HepG2 (cell line): ENCODE measurements around the gene NOS1. TPM values are rescaled to one million over a fixed set of nuclear protein-coding genes. Genes with fewer than 3 reads are reported as not detected.

Source experiments
- ATAC-seq: fragments of 200-7000 bp; cut with Tn5 transposase; 3 replicates; pipeline ENCODE4 v1.9.1; 2020; ENCODE audit warnings: mild to moderate bottlenecking, moderate library complexity
- BruUV-seq: library from RNA; stranded (reverse); fragments of 400-500 nt; replicated peaks from 2 replicates; lab custom pipeline; 2021; lab: Mats Ljungman, UMichigan
- CTCF ChIA-PET: fragments of 300-600 bp; formaldehyde crosslinking; extraction: SDS; loops from one replicate; lab custom pipeline; 2021; ENCODE audit warnings: low total read pairs, inconsistent platforms, low intra/inter-chr PET ratio; lab: Yijun Ruan, JAX
- POLR2A ChIA-PET: fragments of 350-600 bp; sonication (Branson Sonifier 250); formaldehyde crosslinking; loops from one replicate; lab custom pipeline; 2020; ENCODE audit warnings: antibody characterized with exemption, inconsistent platforms; lab: Yijun Ruan, JAX
- DNase-seq: peaks from one replicate; pipeline ENCODE4 v3.0.0-alpha.2; 2015; ENCODE audit warnings: low spot score
- FAIRE-seq: peaks from 3 replicates; lab custom pipeline; 2011; peaks lifted over from hg19 to GRCh38; lab: Jason Lieb, UNC
- H2AFZ ChIP-seq: one replicate; pipeline ENCODE4 v1.6.1; 2011; ENCODE audit warnings: low read length, inconsistent platforms
- H3K27ac ChIP-seq: fragments of 300-600 bp; 3 replicates; pipeline ENCODE4 v1.8.0; 2011; ENCODE audit warnings: mixed run types, mild to moderate bottlenecking, mixed read lengths, low read length, inconsistent platforms; ENCODE audit not compliant: insufficient read depth; ENCODE audit errors: extremely low read length
- H3K27me3 ChIP-seq, 2 experiments: fragments of 200-600 bp in 1 of 2; 2 replicates in 1 of 2; 3 replicates in 1 of 2; pipeline versions ENCODE4 v1.6.0 to v1.8.0; 2011; ENCODE audit warnings: low read length in 2 of 2, mild to moderate bottlenecking in 2 of 2, moderate library complexity in 2 of 2, inconsistent platforms in 1 of 2; ENCODE audit not compliant: insufficient read depth in 2 of 2, control insufficient read depth in 1 of 2
- H3K36me3 ChIP-seq, 2 experiments: fragments of 200-600 bp in 1 of 2; replicated peaks in 1 of 2; 2 replicates in 1 of 2; 3 replicates in 1 of 2; pipeline versions ENCODE4 v1.5.1 to v1.8.0; 2011; ENCODE audit warnings: low read length in 2 of 2, inconsistent platforms in 1 of 2; ENCODE audit not compliant: insufficient read depth in 2 of 2, control insufficient read depth in 1 of 2
- H3K4me1 ChIP-seq: 2 replicates; pipeline ENCODE4 v1.5.1; 2012; ENCODE audit warnings: low read length, inconsistent platforms; ENCODE audit not compliant: insufficient read depth
- H3K4me2 ChIP-seq: 2 replicates; pipeline ENCODE4 v1.6.0; 2011; ENCODE audit warnings: low read depth, low read length, inconsistent platforms
- H3K4me3 ChIP-seq, 3 experiments: fragments of 200-600 bp in 1 of 3; sonication (generic), shearing (Covaris generic) in 1 of 3; replicated peaks in 1 of 3; 2 replicates each; pipeline ENCODE4 v1.5.1; 2011 to 2016; ENCODE audit warnings: low read length in 3 of 3, inconsistent platforms in 2 of 3, low read depth in 2 of 3, mild to moderate bottlenecking in 2 of 3, control low read depth in 1 of 3, mixed read lengths in 1 of 3; ENCODE audit not compliant: insufficient read depth in 1 of 3
- H3K79me2 ChIP-seq: one replicate; pipeline ENCODE4 v1.6.1; 2011; ENCODE audit warnings: low read length, inconsistent platforms; ENCODE audit not compliant: insufficient read depth
- H3K9ac ChIP-seq: 2 replicates; pipeline ENCODE4 v1.6.0; 2011; ENCODE audit warnings: mild to moderate bottlenecking, low read depth, low read length, inconsistent platforms; ENCODE audit not compliant: insufficient read depth
- H3K9me3 ChIP-seq: 2 replicates; pipeline ENCODE4 v1.5.1; 2012; ENCODE audit warnings: mild to moderate bottlenecking, low read length
- H4K20me1 ChIP-seq: 2 replicates; pipeline ENCODE4 v1.6.0; 2011; ENCODE audit warnings: inconsistent platforms, mild to moderate bottlenecking, low read length, moderate library complexity; ENCODE audit not compliant: insufficient read depth
- AHR ChIP-seq: IDR thresholded peaks from 2 replicates; pipeline ENCODE4 v1.6.1; 2018; ENCODE audit warnings: missing genetic modification reagents, missing compliant biosample characterization
- CEBPG ChIP-seq: IDR thresholded peaks from 2 replicates; pipeline ENCODE4 v1.6.1; 2016
- CHD2 ChIP-seq: IDR thresholded peaks from 2 replicates; pipeline ENCODE4 v1.6.1; 2011; ENCODE audit warnings: low read depth, low read length, improper control_type of control experiment
- GTF2F1 ChIP-seq: fragments of 150-350 bp; IDR thresholded peaks from 2 replicates; pipeline ENCODE4 v1.6.1; 2014; ENCODE audit warnings: low read length
- HOXA9 ChIP-seq: sonication (generic); formaldehyde crosslinking; IDR thresholded peaks from 2 replicates; pipeline ENCODE4 v1.8.1; 2022; ENCODE audit warnings: missing genetic modification reagents, mild to moderate bottlenecking, moderate library complexity, borderline replicate concordance
- MBD4 ChIP-seq: IDR thresholded peaks from 2 replicates; pipeline ENCODE4 v1.6.1; 2012; ENCODE audit warnings: low read length, inconsistent platforms, borderline replicate concordance
- PRPF4 ChIP-seq: fragments of 200-400 bp; formaldehyde crosslinking; IDR thresholded peaks from 2 replicates; pipeline ENCODE4 v1.6.1; 2016; ENCODE audit warnings: low read length, low read depth; ENCODE audit not compliant: poor library complexity, severe bottlenecking
- SMAD9 ChIP-seq: sonication (generic); formaldehyde crosslinking; IDR thresholded peaks from 2 replicates; pipeline ENCODE4 v1.5.1; 2020; ENCODE audit warnings: mild to moderate bottlenecking, missing genetic modification reagents
- SNAI1 ChIP-seq: sonication (generic); formaldehyde crosslinking; IDR thresholded peaks from 2 replicates; pipeline ENCODE4 v1.5.0; 2020; ENCODE audit warnings: mild to moderate bottlenecking, missing genetic modification reagents, borderline replicate concordance
- ZNF136 ChIP-seq: sonication (generic); formaldehyde crosslinking; IDR thresholded peaks from 2 replicates; pipeline ENCODE4 v1.8.1; 2022; ENCODE audit warnings: low read depth, mild to moderate bottlenecking, moderate library complexity, missing genetic modification reagents
- ZNF138 ChIP-seq: sonication (generic); formaldehyde crosslinking; IDR thresholded peaks from 2 replicates; pipeline ENCODE4 v1.5.0; 2020; ENCODE audit warnings: mild to moderate bottlenecking, low read depth, missing genetic modification reagents
- ZNF24 ChIP-seq: fragments of 450-650 bp; IDR thresholded peaks from 2 replicates; pipeline ENCODE4 v1.6.1; 2017; ENCODE audit warnings: antibody characterized with exemption, mild to moderate bottlenecking
- ZNF251 ChIP-seq: sonication (generic); formaldehyde crosslinking; IDR thresholded peaks from 2 replicates; pipeline ENCODE4 v1.9.0; 2021; ENCODE audit warnings: mild to moderate bottlenecking, missing genetic modification reagents
- ZNF264 ChIP-seq: sonication (generic); formaldehyde crosslinking; IDR thresholded peaks from 2 replicates; pipeline ENCODE4 v1.4.0; 2020; ENCODE audit warnings: missing genetic modification reagents
- ZNF446 ChIP-seq: sonication (generic); formaldehyde crosslinking; IDR thresholded peaks from 2 replicates; pipeline ENCODE4 v1.5.0; 2020; ENCODE audit warnings: mild to moderate bottlenecking, missing genetic modification reagents
- ZNF768 ChIP-seq: sonication (generic); formaldehyde crosslinking; IDR thresholded peaks from 2 replicates; pipeline ENCODE4 v1.4.0; 2020; ENCODE audit warnings: missing genetic modification reagents
- ZNF792 ChIP-seq: IDR thresholded peaks from 2 replicates; pipeline ENCODE4 v1.6.1; 2016
- WGBS: methylation state at CpG from one replicate; pipeline ENCODE4 v1.1.6; 2017; ENCODE audit warnings: low lambda C conversion rate; 5-methylcytosine and 5-hydroxymethylcytosine counted together
- in situ Hi-C: cut with HindIII; loops from 2 replicates; pipeline ENCODE4 v1.10.0; 2017; ENCODE audit warnings: low pct_unique_long_range_greater_than_20kb; ENCODE audit not compliant: extremely low pct_ligation_motif_present
- intact Hi-C: fragments of 100-400 bp; cut with micrococcal nuclease; formaldehyde crosslinking; loops from one replicate; pipeline ENCODE4 v1.10.0; 2022; ENCODE audit not compliant: unreplicated experiment
- polyA plus RNA-seq, 8 experiments: library from polyadenylated mRNA; depleted of rRNA in 3 of 8; stranded (reverse) in 7 of 8; unstranded in 1 of 8; fragments of >200 nt; fragmentation: Illumina TruSeq in 4 of 8; extraction: Trizol in 4 of 8; gene quantifications; 2 replicates each; pipeline versions ENCODE4 v1.2.1 to v1.2.3, GENCODE V29; 2011 to 2016; ENCODE audit warnings: low read depth in 4 of 8, missing spikeins in 1 of 8, mixed read lengths in 1 of 8; ENCODE audit not compliant: insufficient read depth in 1 of 8
- total RNA-seq, 5 experiments: library from RNA; depleted of rRNA; stranded (reverse); fragments of >200 nt; fragmentation: Illumina TruSeq; extraction: Trizol; gene quantifications; 2 replicates each; pipeline ENCODE4 v1.2.3, GENCODE V29; 2016; ENCODE audit warnings: low read depth in 1 of 5
- TF ChIP-seq, protein P1 (sequence below): sonication (generic); formaldehyde crosslinking; IDR thresholded peaks from 2 replicates; pipeline ENCODE4 v1.4.0; 2020; ENCODE audit warnings: missing genetic modification reagents
- TF ChIP-seq, protein P2 (sequence below): sonication (generic); formaldehyde crosslinking; IDR thresholded peaks from 2 replicates; pipeline ENCODE4 v1.4.0; 2020; ENCODE audit warnings: mild to moderate bottlenecking, missing genetic modification reagents
- TF ChIP-seq, protein P3 (sequence below): sonication (generic); formaldehyde crosslinking; IDR thresholded peaks from 2 replicates; pipeline ENCODE4 v1.4.0; 2020; ENCODE audit warnings: mild to moderate bottlenecking, missing genetic modification reagents

Gene NOS1
- total and polyA plus RNA-seq, 2 of the 13 experiments (the other 11 are each of a cell fraction or from before 2014, with no cell fraction given), result not detected

DNA sequence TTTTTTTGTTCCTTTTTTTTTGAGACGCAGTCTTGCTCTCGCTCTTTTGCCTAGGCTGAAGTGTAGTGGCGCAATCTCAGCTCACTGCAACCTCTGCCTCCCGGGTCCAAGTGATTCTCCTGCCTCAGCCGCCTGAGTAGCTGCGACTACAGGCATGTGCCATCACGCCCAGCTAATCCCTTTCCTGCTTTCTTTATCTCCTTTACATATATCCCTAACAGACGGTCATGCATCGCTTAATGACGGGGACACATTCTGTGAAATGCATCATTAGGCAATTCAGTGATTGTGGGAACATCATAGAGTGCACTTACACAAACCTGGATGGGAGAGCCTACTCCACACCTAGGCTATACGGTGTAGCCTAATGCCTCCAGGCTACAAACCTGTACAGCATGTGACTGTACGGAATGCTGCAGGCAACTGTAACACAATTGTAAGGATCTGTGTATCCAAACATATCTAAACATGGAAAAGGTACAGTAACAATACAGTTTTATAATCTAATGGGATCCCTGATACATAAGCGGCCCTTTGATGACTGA lies 32.8 kb downstream of the NOS1 start (continued):
- TF ChIP-seq ZNF251 (CRISPR knock-in tag) (no peak), AHR (no peak), ZNF446 (CRISPR knock-in tag) (no peak)
- TF ChIP-seq, protein P1, sequence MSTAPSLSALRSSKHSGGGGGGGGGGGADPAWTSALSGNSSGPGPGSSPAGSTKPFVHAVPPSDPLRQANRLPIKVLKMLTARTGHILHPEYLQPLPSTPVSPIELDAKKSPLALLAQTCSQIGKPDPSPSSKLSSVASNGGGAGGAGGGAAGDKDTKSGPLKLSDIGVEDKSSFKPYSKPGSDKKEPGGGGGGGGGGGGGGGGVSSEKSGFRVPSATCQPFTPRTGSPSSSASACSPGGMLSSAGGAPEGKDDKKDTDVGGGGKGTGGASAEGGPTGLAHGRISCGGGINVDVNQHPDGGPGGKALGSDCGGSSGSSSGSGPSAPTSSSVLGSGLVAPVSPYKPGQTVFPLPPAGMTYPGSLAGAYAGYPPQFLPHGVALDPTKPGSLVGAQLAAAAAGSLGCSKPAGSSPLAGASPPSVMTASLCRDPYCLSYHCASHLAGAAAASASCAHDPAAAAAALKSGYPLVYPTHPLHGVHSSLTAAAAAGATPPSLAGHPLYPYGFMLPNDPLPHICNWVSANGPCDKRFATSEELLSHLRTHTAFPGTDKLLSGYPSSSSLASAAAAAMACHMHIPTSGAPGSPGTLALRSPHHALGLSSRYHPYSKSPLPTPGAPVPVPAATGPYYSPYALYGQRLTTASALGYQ, result no peak
- TF ChIP-seq, all 625 proteins: peak for 0

DNA sequence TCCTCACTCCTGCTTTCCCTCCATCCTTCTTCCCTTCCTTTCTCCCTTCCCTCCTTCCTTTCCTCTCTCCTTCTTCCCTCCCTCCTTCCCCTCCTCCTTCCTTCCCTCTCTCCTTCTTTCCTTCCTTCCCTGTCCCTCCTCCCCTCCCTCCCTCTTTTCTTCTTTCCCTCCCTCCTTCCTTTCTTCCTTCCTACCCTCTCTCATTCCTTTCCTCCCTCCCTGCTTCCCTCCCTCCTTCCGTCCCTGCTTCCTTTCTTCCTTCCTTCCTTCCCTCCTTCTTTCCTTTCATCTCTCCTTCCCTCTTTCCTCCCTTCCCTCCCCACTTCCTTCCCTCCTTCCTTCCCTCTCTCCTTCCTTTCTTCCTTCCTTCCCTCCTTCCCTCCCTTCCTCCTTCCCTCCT lies 39.0 kb downstream of the NOS1 start:
- H3K27ac ChIP-seq, result no peak overlapping the region
- peaks cover 2 to 25% of the 10 kb centered on the region in 2 experiments; a peak in 3 of 5 replicates for H3K27me3 ChIP-seq
- no TSS peak for BruUV-seq
- H3K9ac ChIP-seq, result no peak overlapping the region
- H3K4me2 ChIP-seq, result no peak overlapping the region
- no peaks in the 10 kb centered on the region for H3K79me2 ChIP-seq
- no peak for FAIRE-seq
- no peaks in the 10 kb centered on the region for H3K4me1 ChIP-seq
- H3K4me3 ChIP-seq, result no peak overlapping the region
- CTCF ChIA-PET, result no interaction called here
- in situ Hi-C loops, result no loop called here
- DNase-seq, result no peak
- POLR2A ChIA-PET, result no interaction called here
- no peaks in the 10 kb centered on the region for H3K9me3 ChIP-seq
- no peaks in the 10 kb centered on the region for H4K20me1 ChIP-seq
- intact Hi-C loops, result no loop called here
- no peaks in the 10 kb centered on the region for H3K36me3 ChIP-seq
- 2% methylated on average over 1 of the region's 1 CpG for WGBS
- no peak for ATAC-seq
- no peak overlapping the region for H2AFZ ChIP-seq
- TF ChIP-seq ZNF136 (CRISPR knock-in tag) (no peak), HOXA9 (CRISPR knock-in tag) (no peak), ZNF768 (no peak), PRPF4 (no peak), ZNF264 (CRISPR knock-in tag) (no peak), ZNF138 (CRISPR knock-in tag) (no peak), CHD2 (no peak), MBD4 (no peak), SNAI1 (CRISPR knock-in tag) (no peak), ZNF24 (no peak), GTF2F1 (no peak), SMAD9 (CRISPR knock-in tag) (no peak), ZNF792 (CRISPR knock-in tag) (no peak), CEBPG (CRISPR knock-in tag) (no peak)
- TF ChIP-seq, protein P2, sequence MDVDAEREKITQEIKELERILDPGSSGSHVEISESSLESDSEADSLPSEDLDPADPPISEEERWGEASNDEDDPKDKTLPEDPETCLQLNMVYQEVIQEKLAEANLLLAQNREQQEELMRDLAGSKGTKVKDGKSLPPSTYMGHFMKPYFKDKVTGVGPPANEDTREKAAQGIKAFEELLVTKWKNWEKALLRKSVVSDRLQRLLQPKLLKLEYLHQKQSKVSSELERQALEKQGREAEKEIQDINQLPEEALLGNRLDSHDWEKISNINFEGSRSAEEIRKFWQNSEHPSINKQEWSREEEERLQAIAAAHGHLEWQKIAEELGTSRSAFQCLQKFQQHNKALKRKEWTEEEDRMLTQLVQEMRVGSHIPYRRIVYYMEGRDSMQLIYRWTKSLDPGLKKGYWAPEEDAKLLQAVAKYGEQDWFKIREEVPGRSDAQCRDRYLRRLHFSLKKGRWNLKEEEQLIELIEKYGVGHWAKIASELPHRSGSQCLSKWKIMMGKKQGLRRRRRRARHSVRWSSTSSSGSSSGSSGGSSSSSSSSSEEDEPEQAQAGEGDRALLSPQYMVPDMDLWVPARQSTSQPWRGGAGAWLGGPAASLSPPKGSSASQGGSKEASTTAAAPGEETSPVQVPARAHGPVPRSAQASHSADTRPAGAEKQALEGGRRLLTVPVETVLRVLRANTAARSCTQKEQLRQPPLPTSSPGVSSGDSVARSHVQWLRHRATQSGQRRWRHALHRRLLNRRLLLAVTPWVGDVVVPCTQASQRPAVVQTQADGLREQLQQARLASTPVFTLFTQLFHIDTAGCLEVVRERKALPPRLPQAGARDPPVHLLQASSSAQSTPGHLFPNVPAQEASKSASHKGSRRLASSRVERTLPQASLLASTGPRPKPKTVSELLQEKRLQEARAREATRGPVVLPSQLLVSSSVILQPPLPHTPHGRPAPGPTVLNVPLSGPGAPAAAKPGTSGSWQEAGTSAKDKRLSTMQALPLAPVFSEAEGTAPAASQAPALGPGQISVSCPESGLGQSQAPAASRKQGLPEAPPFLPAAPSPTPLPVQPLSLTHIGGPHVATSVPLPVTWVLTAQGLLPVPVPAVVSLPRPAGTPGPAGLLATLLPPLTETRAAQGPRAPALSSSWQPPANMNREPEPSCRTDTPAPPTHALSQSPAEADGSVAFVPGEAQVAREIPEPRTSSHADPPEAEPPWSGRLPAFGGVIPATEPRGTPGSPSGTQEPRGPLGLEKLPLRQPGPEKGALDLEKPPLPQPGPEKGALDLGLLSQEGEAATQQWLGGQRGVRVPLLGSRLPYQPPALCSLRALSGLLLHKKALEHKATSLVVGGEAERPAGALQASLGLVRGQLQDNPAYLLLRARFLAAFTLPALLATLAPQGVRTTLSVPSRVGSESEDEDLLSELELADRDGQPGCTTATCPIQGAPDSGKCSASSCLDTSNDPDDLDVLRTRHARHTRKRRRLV (CRISPR knock-in tag), result no peak
- TF ChIP-seq, protein P3, sequence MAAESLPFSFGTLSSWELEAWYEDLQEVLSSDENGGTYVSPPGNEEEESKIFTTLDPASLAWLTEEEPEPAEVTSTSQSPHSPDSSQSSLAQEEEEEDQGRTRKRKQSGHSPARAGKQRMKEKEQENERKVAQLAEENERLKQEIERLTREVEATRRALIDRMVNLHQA (CRISPR knock-in tag), result no peak
